Panc1 (cell line): ENCODE measurements around the gene ZFAND3. TPM values are rescaled to one million over a fixed set of nuclear protein-coding genes. Genes with fewer than 3 reads are reported as not detected.

Source experiments
- ATAC-seq: fragments of 200-7000 bp; cut with Tn5 transposase; 2 replicates; pipeline ENCODE4 v1.9.1; 2020; ENCODE audit warnings: mild to moderate bottlenecking, moderate library complexity
- BruUV-seq: library from RNA; stranded (reverse); fragments of 400-500 nt; replicated peaks from 2 replicates; lab custom pipeline; 2021; lab: Mats Ljungman, UMichigan
- CTCF ChIA-PET: fragments of 300-600 bp; sonication (Branson Sonifier 250); formaldehyde crosslinking; loops from one replicate; lab custom pipeline; 2022; ENCODE audit warnings: antibody characterized with exemption; lab: Charles Lee
- POLR2A ChIA-PET: fragments of 300-600 bp; sonication (Branson Sonifier 250); formaldehyde crosslinking; loops from one replicate; lab custom pipeline; 2022; ENCODE audit warnings: antibody characterized with exemption; lab: Charles Lee
- DNase-seq: peaks from one replicate; pipeline ENCODE4 v3.0.0-alpha.2; 2010; ENCODE audit warnings: low read depth, low spot score
- H3K27ac ChIP-seq: 2 replicates; pipeline ENCODE4 v1.5.1; 2011; ENCODE audit warnings: mild to moderate bottlenecking, low read length, inconsistent platforms
- H3K27me3 ChIP-seq: fragments of 200-500 bp; sonication (Bioruptor generic); 2 replicates; pipeline ENCODE4 v1.6.0; 2014; ENCODE audit warnings: low read length, inconsistent platforms; ENCODE audit not compliant: control insufficient read depth, insufficient read depth
- H3K36me3 ChIP-seq: fragments of 200-500 bp; sonication (Bioruptor generic); 2 replicates; pipeline ENCODE4 v1.5.1; 2014; ENCODE audit warnings: inconsistent platforms, mild to moderate bottlenecking, low read length, moderate library complexity; ENCODE audit not compliant: control insufficient read depth, insufficient read depth
- H3K4me1 ChIP-seq: 2 replicates; pipeline ENCODE4 v1.5.1; 2011; ENCODE audit warnings: inconsistent platforms, mild to moderate bottlenecking, low read length, moderate library complexity; ENCODE audit not compliant: control insufficient read depth, insufficient read depth
- H3K4me3 ChIP-seq, 2 experiments: 2 replicates each; pipeline ENCODE4 v1.5.1; 2011 to 2012; ENCODE audit warnings: low read depth in 2 of 2, low read length in 2 of 2, mild to moderate bottlenecking in 2 of 2, inconsistent platforms in 1 of 2, moderate library complexity in 1 of 2
- H3K9me3 ChIP-seq: fragments of 200-500 bp; sonication (Bioruptor generic); 2 replicates; pipeline ENCODE4 v1.5.1; 2014; ENCODE audit warnings: low read depth, mild to moderate bottlenecking, inconsistent platforms, low read length, moderate library complexity; ENCODE audit not compliant: control insufficient read depth, insufficient read depth
- POLR2AphosphoS5 ChIP-seq: IDR thresholded peaks from 2 replicates; pipeline ENCODE4 v1.6.1; 2012; ENCODE audit warnings: mild to moderate bottlenecking, low read depth, low read length, moderate library complexity
- REST ChIP-seq, 2 experiments: IDR thresholded peaks; 2 replicates each; pipeline ENCODE4 v1.6.1; 2011 to 2012; ENCODE audit warnings: low read depth in 2 of 2, control low read depth in 1 of 2, low read length in 1 of 2, mild to moderate bottlenecking in 1 of 2, moderate library complexity in 1 of 2; ENCODE audit not compliant: insufficient read depth in 1 of 2
- SIN3A ChIP-seq: IDR thresholded peaks from 2 replicates; pipeline ENCODE4 v1.6.1; 2012; ENCODE audit warnings: low read depth, mild to moderate bottlenecking, low read length, moderate library complexity, borderline replicate concordance; ENCODE audit not compliant: insufficient read depth
- TCF7L2 ChIP-seq: IDR thresholded peaks from 2 replicates; pipeline ENCODE4 v1.6.1; 2011; ENCODE audit warnings: mild to moderate bottlenecking, low read depth, low read length, inconsistent platforms
- in situ Hi-C: cut with HindIII; loops from 2 replicates; pipeline ENCODE4 v1.10.0; 2016; ENCODE audit warnings: low sequenced_read_pairs, low pct_unique_long_range_greater_than_20kb
- intact Hi-C: fragments of 100-400 bp; cut with micrococcal nuclease; formaldehyde crosslinking; loops from one replicate; pipeline ENCODE4 v1.10.0; 2022; ENCODE audit not compliant: unreplicated experiment
- total RNA-seq: library from RNA; stranded (reverse); gene quantifications from one replicate; pipeline ENCODE4 v1.2.1, GENCODE V29; 2021; ENCODE audit not compliant: unreplicated experiment
- TF ChIP-seq, protein P1 (sequence below): fragments of 450-650 bp; IDR thresholded peaks from 2 replicates; pipeline ENCODE4 v1.5.1; 2017; ENCODE audit warnings: mild to moderate bottlenecking

ZFAND3 gene
- total RNA-seq, 1 experiment from 2014 or later: 95.9 TPM

DNA sequence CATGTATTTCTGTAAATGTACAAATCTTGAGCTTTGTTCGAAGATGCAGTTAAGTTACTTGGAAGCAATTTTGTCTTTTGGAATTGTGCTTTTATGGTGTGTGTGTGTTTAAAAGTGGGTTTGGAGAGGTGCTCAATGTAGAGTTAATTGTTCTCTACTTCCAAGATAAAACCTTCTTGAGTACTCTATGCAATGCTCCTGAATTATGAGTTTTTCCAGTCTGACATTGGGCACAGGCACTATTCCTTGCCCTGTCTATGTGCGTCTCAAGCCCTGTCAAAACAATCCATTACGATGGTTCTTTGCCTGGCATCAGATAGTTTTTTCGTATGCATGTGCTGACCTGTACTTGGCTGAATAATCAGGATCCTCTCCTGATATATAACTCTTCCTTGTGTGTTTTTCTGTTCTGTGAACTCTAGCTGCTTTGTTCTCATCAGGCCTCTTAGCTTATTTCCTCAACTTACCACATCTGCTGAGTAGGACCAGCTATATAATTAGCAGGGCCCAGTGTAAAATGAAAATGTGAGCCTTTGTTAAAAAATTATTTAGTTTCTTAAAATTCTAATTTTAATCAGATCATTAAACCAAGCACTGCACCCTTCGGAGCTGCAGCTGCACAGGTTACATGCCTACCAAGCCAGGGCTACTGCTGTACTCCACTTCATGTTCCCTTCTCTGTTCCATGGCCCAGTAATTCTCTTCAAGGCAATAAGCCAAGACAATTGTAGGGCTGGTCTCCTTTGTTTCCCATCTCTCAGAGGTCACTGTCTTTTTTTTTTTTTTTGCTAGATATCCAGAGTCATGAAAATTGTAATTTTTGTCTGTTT, 160.1 kb downstream of the ZFAND3 start:
- Histone ChIP-seq H3K4me1 (peaks cover 19% of the 10 kb centered on the region), H3K36me3 (no peaks in the 10 kb centered on the region), H3K27ac (no peak overlapping the region), H3K27me3 (no peaks in the 10 kb centered on the region), H3K9me3 (peaks cover 5% of the 10 kb centered on the region; the same call in 1 of the 2 replicates), H3K4me3 (no peak overlapping the region)
- no peak for DNase-seq
- intact Hi-C loops: no loop called here
- ATAC-seq: no peak
- POLR2A ChIA-PET: no interaction called here
- TF ChIP-seq SIN3A (no peak), REST (IDR thresholded peaks at IDR 0.05; ENCODE audit: insufficient read depth in 1 of 2, low read depth in 2 of 2, low read length in 1 of 2) (no peak), POLR2AphosphoS5 (no peak), TCF7L2 (no peak)
- TF ChIP-seq, protein P1, sequence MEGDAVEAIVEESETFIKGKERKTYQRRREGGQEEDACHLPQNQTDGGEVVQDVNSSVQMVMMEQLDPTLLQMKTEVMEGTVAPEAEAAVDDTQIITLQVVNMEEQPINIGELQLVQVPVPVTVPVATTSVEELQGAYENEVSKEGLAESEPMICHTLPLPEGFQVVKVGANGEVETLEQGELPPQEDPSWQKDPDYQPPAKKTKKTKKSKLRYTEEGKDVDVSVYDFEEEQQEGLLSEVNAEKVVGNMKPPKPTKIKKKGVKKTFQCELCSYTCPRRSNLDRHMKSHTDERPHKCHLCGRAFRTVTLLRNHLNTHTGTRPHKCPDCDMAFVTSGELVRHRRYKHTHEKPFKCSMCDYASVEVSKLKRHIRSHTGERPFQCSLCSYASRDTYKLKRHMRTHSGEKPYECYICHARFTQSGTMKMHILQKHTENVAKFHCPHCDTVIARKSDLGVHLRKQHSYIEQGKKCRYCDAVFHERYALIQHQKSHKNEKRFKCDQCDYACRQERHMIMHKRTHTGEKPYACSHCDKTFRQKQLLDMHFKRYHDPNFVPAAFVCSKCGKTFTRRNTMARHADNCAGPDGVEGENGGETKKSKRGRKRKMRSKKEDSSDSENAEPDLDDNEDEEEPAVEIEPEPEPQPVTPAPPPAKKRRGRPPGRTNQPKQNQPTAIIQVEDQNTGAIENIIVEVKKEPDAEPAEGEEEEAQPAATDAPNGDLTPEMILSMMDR: no peak
- no TSS peak for BruUV-seq
- CTCF ChIA-PET: no interaction called here
- in situ Hi-C loops: no loop called here

- H3K4me3 ChIP-seq: no peak overlapping the region
- H3K36me3 ChIP-seq: no peaks in the 10 kb centered on the region
- no peak for DNase-seq
- no peak overlapping the region for H3K27ac ChIP-seq
- no TSS peak for BruUV-seq
- intact Hi-C loops (no loop called here), in situ Hi-C loops (no loop called here)
- H3K4me1 ChIP-seq: peaks cover 21% of the 10 kb centered on the region
- ChIA-PET POLR2A (interaction anchor here (0.5 kb wide), 1 partner anchor 78 kb away, joined by 6 read pairs; no protein-coding TSS in a partner anchor), CTCF (no interaction called here)
- H3K9me3 ChIP-seq: no peaks in the 10 kb centered on the region
- TF ChIP-seq SIN3A (no peak), TCF7L2 (no peak), REST (IDR thresholded peaks at IDR 0.05; ENCODE audit: insufficient read depth in 1 of 2, low read depth in 2 of 2, low read length in 1 of 2) (no peak), POLR2AphosphoS5 (no peak)
- TF ChIP-seq, protein P1: no peak
- H3K27me3 ChIP-seq: no peaks in the 10 kb centered on the region
- no peak for ATAC-seq
Observed at GRCh38 chr6:37980222-37980595, 160.7 kb downstream of the ZFAND3 start.
